DOHH2 (cell line): ENCODE data around the gene ZNF205.
A peak's percentile ranks its signal among the peaks of the same experiment; 100 is the strongest.
"Not testable (repeated sequence)": the region's sequence is repeated elsewhere in the genome, so short reads cannot be mapped to it uniquely, and the experiment has no call there.

Experiments
- H3F3A ChIP-seq: fragments of 200-600 bp; sonication (generic), shearing (Covaris generic); 2 replicates; pipeline ENCODE4 v1.6.0; 2016; ENCODE audit warnings: antibody characterized with exemption, mild to moderate bottlenecking; ENCODE audit not compliant: control insufficient read depth, insufficient read depth
- H3K27ac ChIP-seq: fragments of 200-600 bp; sonication (generic); 2 replicates; pipeline ENCODE4 v1.5.1; 2014; ENCODE audit warnings: low read depth, mild to moderate bottlenecking, low read length, moderate library complexity
- H3K27me3 ChIP-seq: fragments of 200-600 bp; sonication (generic); 2 replicates; pipeline ENCODE4 v1.6.1; 2014; ENCODE audit warnings: mild to moderate bottlenecking, low read length, mixed read lengths; ENCODE audit not compliant: control insufficient read depth
- H3K36me3 ChIP-seq: fragments of 200-600 bp; sonication (generic); 2 replicates; pipeline ENCODE4 v1.6.1; 2014; ENCODE audit warnings: mild to moderate bottlenecking, low read length, moderate library complexity, mixed read lengths; ENCODE audit not compliant: control insufficient read depth
- H3K4me1 ChIP-seq: fragments of 200-600 bp; sonication (generic); 2 replicates; pipeline ENCODE4 v1.6.1; 2014; ENCODE audit warnings: mild to moderate bottlenecking, low read length, mixed read lengths; ENCODE audit not compliant: control insufficient read depth
- H3K4me2 ChIP-seq: fragments of 200-600 bp; sonication (generic); 2 replicates; pipeline ENCODE4 v1.6.0; 2014; ENCODE audit warnings: mild to moderate bottlenecking, low read length, moderate library complexity
- H3K4me3 ChIP-seq: fragments of 200-600 bp; sonication (generic); 2 replicates; pipeline ENCODE4 v1.5.1; 2014; ENCODE audit warnings: mild to moderate bottlenecking, low read length, mixed read lengths
- H3K79me2 ChIP-seq: fragments of 200-600 bp; sonication (generic); 2 replicates; pipeline ENCODE4 v1.6.1; 2014; ENCODE audit warnings: mild to moderate bottlenecking, low read length, mixed read lengths; ENCODE audit not compliant: control insufficient read depth
- H3K9me2 ChIP-seq: fragments of 200-600 bp; sonication (generic); replicated peaks from 2 replicates; pipeline ENCODE4 v1.6.1; 2014; ENCODE audit warnings: mild to moderate bottlenecking, low read length, mixed read lengths; ENCODE audit not compliant: control insufficient read depth
- H3K9me3 ChIP-seq: fragments of 200-600 bp; sonication (generic); 2 replicates; pipeline ENCODE4 v1.6.1; 2014; ENCODE audit warnings: antibody characterized with exemption, low read length, mixed read lengths; ENCODE audit not compliant: control insufficient read depth, insufficient read depth
- H4K20me1 ChIP-seq: fragments of 200-600 bp; sonication (generic); 2 replicates; pipeline ENCODE4 v1.6.0; 2014; ENCODE audit warnings: low read depth, mild to moderate bottlenecking, antibody characterized with exemption, low read length, moderate library complexity; ENCODE audit not compliant: control insufficient read depth, insufficient read depth
- CTCF ChIP-seq: fragments of 200-600 bp; sonication (generic); IDR thresholded peaks from one replicate; pipeline ENCODE4 v1.5.1; 2014; ENCODE audit warnings: antibody characterized with exemption, mild to moderate bottlenecking, low read depth, low read length; ENCODE audit not compliant: poor library complexity, severe bottlenecking
- EZH2phosphoT487 ChIP-seq: fragments of 200-600 bp; sonication (generic); IDR thresholded peaks from 2 replicates; pipeline ENCODE4 v1.6.1; 2017; ENCODE audit warnings: borderline replicate concordance, mild to moderate bottlenecking, antibody characterized with exemption, low read length, moderate library complexity, mixed read lengths

ZNF205 gene

GRCh38 chr16:3076577-3076976, 35.8 kb upstream of the ZNF205 start:
- Histone ChIP-seq H3K27me3 (0 out of 2 replicates have a peak, but pooled peaks cover 3% of the 10 kb centered on the region), H4K20me1 (no peaks in the 10 kb centered on the region), H3K79me2 (no peaks in the 10 kb centered on the region), H3K9me2 (no peaks in the 10 kb centered on the region), H3K4me3 (peak overlapping the region; percentile 19), H3K4me2 (peak overlapping the region; percentile 44), H3K27ac (peak overlapping the region; percentile 60), H3F3A (no peaks in the 10 kb centered on the region), H3K4me1 (peaks cover 35% of the 10 kb centered on the region), H3K36me3 (no peaks in the 10 kb centered on the region), H3K9me3 (no peaks in the 10 kb centered on the region)
- TF ChIP-seq EZH2phosphoT487 = no peak

GRCh38 chr16:3080024-3080423, 32.4 kb upstream of the ZNF205 start:
- Histone ChIP-seq H3F3A (no peaks in the 10 kb centered on the region), H3K4me2 (no peak overlapping the region), H3K79me2 (no peaks in the 10 kb centered on the region), H3K9me3 (no peaks in the 10 kb centered on the region), H3K27me3 (0 out of 2 replicates have a peak, but pooled peaks cover 3% of the 10 kb centered on the region), H3K4me3 (no peak overlapping the region), H3K36me3 (no peaks in the 10 kb centered on the region), H3K4me1 (peaks cover 23% of the 10 kb centered on the region), H4K20me1 (no peaks in the 10 kb centered on the region), H3K9me2 (no peaks in the 10 kb centered on the region), H3K27ac (no peak overlapping the region)
- TF ChIP-seq EZH2phosphoT487 (no peak), CTCF (no peak)

- H4K20me1 ChIP-seq, H3K36me3 ChIP-seq, H3K79me2 ChIP-seq, H3K27me3 ChIP-seq, H3K27ac ChIP-seq, H3F3A ChIP-seq, H3K4me2 ChIP-seq, H3K4me3 ChIP-seq, H3K4me1 ChIP-seq, H3K9me3 ChIP-seq, H3K9me2 ChIP-seq: not testable (repeated sequence)
Observed at GRCh38 chr16:3081957-3082356, 30.4 kb upstream of the ZNF205 start.

- H3F3A ChIP-seq, H3K9me2 ChIP-seq, H3K36me3 ChIP-seq, H4K20me1 ChIP-seq, H3K4me2 ChIP-seq, H3K9me3 ChIP-seq, H3K27me3 ChIP-seq, H3K4me3 ChIP-seq, H3K79me2 ChIP-seq, H3K4me1 ChIP-seq, H3K27ac ChIP-seq: not testable (repeated sequence)
Observed at GRCh38 chr16:3083408-3083807, 29.0 kb upstream of the ZNF205 start.

- Histone ChIP-seq H4K20me1 (no peaks in the 10 kb centered on the region), H3K4me1 (no peaks in the 10 kb centered on the region)
Observed at GRCh38 chr16:3084491-3084890, 27.9 kb upstream of the ZNF205 start.

More at GRCh38 chr16:3084491-3084890, 27.9 kb upstream of the ZNF205 start:
- no peaks in the 10 kb centered on the region for H3K9me2 ChIP-seq
- 0 out of 2 replicates have a peak, but pooled peaks cover 3% of the 10 kb centered on the region for H3K27me3 ChIP-seq
- H3K79me2 ChIP-seq = no peaks in the 10 kb centered on the region
- no peak overlapping the region for H3K4me3 ChIP-seq
- H3K9me3 ChIP-seq = no peaks in the 10 kb centered on the region
- H3K27ac ChIP-seq = no peak overlapping the region
- no peaks in the 10 kb centered on the region for H3F3A ChIP-seq
- no peaks in the 10 kb centered on the region for H3K36me3 ChIP-seq
- no peak for TF ChIP-seq CTCF
- TF ChIP-seq EZH2phosphoT487 = no peak
- no peak overlapping the region for H3K4me2 ChIP-seq
